ENCODE measurements around the gene SUSD2. TPM values are rescaled to one million over a fixed set of nuclear protein-coding genes. Genes with fewer than 3 reads are reported as not detected.
"Not testable (repeated sequence)": the region's sequence is repeated elsewhere in the genome, so short reads cannot be mapped to it uniquely, and the experiment has no call there.

Gene SUSD2, protein sequence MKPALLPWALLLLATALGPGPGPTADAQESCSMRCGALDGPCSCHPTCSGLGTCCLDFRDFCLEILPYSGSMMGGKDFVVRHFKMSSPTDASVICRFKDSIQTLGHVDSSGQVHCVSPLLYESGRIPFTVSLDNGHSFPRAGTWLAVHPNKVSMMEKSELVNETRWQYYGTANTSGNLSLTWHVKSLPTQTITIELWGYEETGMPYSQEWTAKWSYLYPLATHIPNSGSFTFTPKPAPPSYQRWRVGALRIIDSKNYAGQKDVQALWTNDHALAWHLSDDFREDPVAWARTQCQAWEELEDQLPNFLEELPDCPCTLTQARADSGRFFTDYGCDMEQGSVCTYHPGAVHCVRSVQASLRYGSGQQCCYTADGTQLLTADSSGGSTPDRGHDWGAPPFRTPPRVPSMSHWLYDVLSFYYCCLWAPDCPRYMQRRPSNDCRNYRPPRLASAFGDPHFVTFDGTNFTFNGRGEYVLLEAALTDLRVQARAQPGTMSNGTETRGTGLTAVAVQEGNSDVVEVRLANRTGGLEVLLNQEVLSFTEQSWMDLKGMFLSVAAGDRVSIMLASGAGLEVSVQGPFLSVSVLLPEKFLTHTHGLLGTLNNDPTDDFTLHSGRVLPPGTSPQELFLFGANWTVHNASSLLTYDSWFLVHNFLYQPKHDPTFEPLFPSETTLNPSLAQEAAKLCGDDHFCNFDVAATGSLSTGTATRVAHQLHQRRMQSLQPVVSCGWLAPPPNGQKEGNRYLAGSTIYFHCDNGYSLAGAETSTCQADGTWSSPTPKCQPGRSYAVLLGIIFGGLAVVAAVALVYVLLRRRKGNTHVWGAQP
- polyA plus RNA-seq (2011; rRNA removed) (2.6 and 5.2 TPM in 2 replicates), polyA minus RNA-seq (2011; rRNA and poly(A)+ RNA removed) (1.2 and 1.3 TPM in 2 replicates)

DNA sequence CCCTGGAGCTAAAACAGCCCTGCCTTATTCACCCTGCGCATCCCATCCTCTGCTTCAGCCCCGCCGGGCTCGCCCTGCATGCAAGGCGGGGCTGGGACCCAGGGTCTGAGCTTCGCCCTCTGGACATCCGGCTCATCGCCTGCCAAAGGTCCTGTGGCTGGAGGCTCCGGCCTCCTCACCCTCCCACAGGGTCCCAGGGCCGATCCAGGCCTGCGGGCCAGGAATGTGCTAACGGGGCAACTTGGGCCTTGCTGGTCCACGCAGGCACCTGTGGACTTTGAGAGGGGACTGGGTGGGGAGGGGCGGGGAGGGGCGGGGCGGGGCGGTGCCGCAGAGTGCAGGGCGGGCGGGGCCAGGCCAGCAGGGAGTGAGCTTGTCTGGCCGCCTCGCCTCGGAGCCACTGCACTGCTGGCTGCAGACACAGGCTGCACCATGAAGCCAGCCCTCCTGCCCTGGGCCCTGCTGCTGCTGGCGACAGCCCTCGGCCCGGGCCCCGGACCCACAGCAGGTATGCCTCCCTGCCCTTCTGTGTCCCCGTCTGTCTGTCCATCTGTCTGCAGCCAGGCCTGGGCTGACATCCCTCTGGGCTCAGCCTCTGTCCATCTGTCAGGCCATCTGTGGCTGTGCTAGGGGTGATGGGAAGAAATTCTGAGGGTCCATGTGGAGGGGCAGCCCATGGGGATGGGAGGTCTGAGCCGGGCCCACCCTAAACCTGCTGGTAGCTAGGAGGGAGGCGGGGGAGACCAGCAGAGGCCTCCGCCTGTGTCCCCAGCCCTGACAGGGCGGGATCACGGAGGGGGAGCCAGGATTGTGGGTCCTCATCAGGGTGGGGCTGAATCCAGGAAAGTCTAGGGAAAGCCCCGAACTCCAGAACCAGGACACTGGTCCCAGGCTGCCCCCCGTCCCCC, at the start of gene SUSD2:
SUSD2 (plus strand) TSS at position 400 of the 908 bp plus-strand sequence; CDS start at position 433, 33 bp downstream.
- ChIA-PET CTCF (interaction anchor here (1.3 to 3.5 kb wide), 3 partner anchors 8 to 65 kb away, joined by 3 to 21 read pairs (median 5); no protein-coding TSS in a partner anchor), POLR2A (no interaction called here)
- no peak within 1 kb of the TSS for H3K4me3 ChIP-seq (ENCODE audit: low read depth, low read length)
- H3K27me3 ChIP-seq (ENCODE audit: control insufficient read depth, insufficient read depth, low read length) = no peaks in the 10 kb centered on the region
- TF ChIP-seq, protein P1, sequence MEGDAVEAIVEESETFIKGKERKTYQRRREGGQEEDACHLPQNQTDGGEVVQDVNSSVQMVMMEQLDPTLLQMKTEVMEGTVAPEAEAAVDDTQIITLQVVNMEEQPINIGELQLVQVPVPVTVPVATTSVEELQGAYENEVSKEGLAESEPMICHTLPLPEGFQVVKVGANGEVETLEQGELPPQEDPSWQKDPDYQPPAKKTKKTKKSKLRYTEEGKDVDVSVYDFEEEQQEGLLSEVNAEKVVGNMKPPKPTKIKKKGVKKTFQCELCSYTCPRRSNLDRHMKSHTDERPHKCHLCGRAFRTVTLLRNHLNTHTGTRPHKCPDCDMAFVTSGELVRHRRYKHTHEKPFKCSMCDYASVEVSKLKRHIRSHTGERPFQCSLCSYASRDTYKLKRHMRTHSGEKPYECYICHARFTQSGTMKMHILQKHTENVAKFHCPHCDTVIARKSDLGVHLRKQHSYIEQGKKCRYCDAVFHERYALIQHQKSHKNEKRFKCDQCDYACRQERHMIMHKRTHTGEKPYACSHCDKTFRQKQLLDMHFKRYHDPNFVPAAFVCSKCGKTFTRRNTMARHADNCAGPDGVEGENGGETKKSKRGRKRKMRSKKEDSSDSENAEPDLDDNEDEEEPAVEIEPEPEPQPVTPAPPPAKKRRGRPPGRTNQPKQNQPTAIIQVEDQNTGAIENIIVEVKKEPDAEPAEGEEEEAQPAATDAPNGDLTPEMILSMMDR (IDR thresholded peaks at IDR 0.05; ENCODE audit: insufficient read depth, low read depth, low read length) = no peak
- no peak for DNase-seq (ENCODE audit: low read depth)
- H3K36me3 ChIP-seq (ENCODE audit: control insufficient read depth, insufficient read depth, low read length) = peaks cover 9% of the 10 kb centered on the region

- ChIA-PET POLR2A (no interaction called here), CTCF (interaction anchor here (1.1 to 2.7 kb wide), 4 partner anchors 23 to 44 kb away, joined by 3 to 15 read pairs (median 8); no protein-coding TSS in a partner anchor)
- Histone ChIP-seq H3K4me3 (ENCODE audit: low read depth, low read length) (no peak overlapping the region), H3K27me3 (ENCODE audit: control insufficient read depth, insufficient read depth, low read length) (no peaks in the 10 kb centered on the region), H3K36me3 (ENCODE audit: control insufficient read depth, insufficient read depth, low read length) (peaks cover 6% of the 10 kb centered on the region)
- DNase-seq (ENCODE audit: low read depth) = no peak
- TF ChIP-seq, protein P1 (IDR thresholded peaks at IDR 0.05; ENCODE audit: insufficient read depth, low read depth, low read length) = peak; percentile 42
These were observed 47.9 kb upstream of the SUSD2 start for GRCh38 chr22:24133187-24133965.

DNA sequence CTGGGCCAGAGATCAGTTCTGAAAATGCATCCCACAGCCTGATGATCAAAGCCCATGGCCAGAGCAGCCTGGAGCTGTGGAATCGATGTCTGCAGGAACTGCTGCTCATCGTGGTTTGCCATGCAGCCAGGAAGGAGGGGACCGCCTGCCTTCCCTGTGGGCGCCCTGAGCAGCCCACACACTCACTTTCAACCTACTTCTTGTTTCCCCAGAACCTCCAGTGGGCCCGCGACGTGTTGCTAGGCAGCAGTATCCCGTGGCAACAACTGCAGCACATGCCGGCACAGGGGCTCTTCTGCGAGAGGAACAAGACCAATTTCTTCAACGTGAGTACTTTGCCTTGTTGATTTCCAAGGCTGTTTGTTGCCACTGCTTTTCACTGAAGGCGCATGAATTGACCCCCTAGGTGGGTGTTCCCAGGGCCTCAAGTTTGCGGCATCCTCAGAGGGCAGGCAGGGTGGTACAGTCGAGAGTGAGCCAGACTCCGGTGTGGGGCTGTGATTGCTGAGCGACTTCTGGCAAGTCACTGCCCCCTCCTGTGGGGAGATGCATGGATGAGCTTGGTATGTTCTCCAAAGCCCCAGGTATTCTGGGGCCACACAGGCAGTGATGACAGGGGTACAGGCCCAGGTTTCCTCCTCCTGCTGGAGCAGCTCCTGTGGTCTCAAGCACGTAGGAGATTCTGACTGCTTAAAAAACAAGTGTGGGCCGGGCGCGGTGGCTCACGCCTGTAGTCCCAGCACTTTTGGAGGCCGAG, 47.0 kb upstream of the SUSD2 start:
- ChIA-PET POLR2A (no interaction called here), CTCF (interaction anchor here (2.2 to 2.7 kb wide), 2 partner anchors 23 to 41 kb away, joined by 12 to 15 read pairs; no protein-coding TSS in a partner anchor)
- Histone ChIP-seq H3K4me3 (ENCODE audit: low read depth, low read length) (no peak overlapping the region), H3K36me3 (ENCODE audit: control insufficient read depth, insufficient read depth, low read length) (peaks cover 5% of the 10 kb centered on the region), H3K27me3 (ENCODE audit: control insufficient read depth, insufficient read depth, low read length) (no peaks in the 10 kb centered on the region)
- TF ChIP-seq, protein P1 (IDR thresholded peaks at IDR 0.05; ENCODE audit: insufficient read depth, low read depth, low read length) = no peak
- no peak for DNase-seq (ENCODE audit: low read depth)

DNA sequence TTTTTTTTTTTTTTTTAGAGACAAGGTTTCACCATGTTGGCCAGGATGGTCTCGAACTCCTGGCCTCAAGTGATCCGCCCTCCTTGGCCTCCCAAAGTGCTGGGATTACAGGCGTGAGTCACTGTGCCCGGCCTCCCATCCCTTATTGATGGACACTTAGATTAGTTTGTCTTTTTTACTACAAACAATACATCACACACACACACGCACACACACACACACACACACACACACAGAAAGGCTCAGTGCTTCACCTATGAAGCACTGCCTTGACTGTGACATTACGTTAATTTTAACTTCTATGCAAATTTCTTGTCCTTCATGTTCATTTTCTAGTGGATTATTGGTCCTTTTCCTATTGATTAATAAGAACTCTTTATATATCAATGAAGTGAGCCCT, 44.8 kb upstream of the SUSD2 start:
- DNase-seq (ENCODE audit: low read depth); POLR2A ChIA-PET; H3K36me3 ChIP-seq (ENCODE audit: control insufficient read depth, insufficient read depth, low read length); H3K27me3 ChIP-seq (ENCODE audit: control insufficient read depth, insufficient read depth, low read length); H3K4me3 ChIP-seq (ENCODE audit: low read depth, low read length): not testable (repeated sequence)
- CTCF ChIA-PET = interaction anchor here (1.0 to 3.3 kb wide), 2 partner anchors 20 to 39 kb away, joined by 5 to 13 read pairs; no protein-coding TSS in a partner anchor

Data from BJ (cell line).